SH-SY5Y (cell line): ENCODE measurements around the gene CACNG5.

Experiments
- GATA2 ChIP-seq: IDR thresholded peaks from 2 replicates; pipeline ENCODE4 v1.6.1; 2011; ENCODE audit warnings: mild to moderate bottlenecking, low read depth, low read length
- GATA3 ChIP-seq: IDR thresholded peaks from 2 replicates; pipeline ENCODE4 v1.6.1; 2011; ENCODE audit warnings: low read depth, mild to moderate bottlenecking, low read length, moderate library complexity

GRCh38 chr17:66837226-66837625 is 2.3 kb downstream of the CACNG5 start:
- TF ChIP-seq GATA2 (no peak), GATA3 (no peak)
